Heart right ventricle (tissue), 16 donors: Measurements from ENCODE around the gene HAND1. TPM values are rescaled to one million over a fixed set of nuclear protein-coding genes. Genes with fewer than 3 reads are reported as not detected.

Experiments used
- ATAC-seq, 8 donors: fragments of 200-7000 bp; cut with Tn5 transposase; one replicate each; pipeline ENCODE4 v1.9.1; 2020; ENCODE audit warnings: mild to moderate bottlenecking in 8 of 8, moderate library complexity in 8 of 8, moderate number of reproducible peaks in 1 of 8
- DNase-seq, 2 donors: peaks; one replicate each; pipeline ENCODE4 v3.0.0-alpha.2; 2020
- H3K27ac ChIP-seq, 10 donors: fragments of 200-600 bp; sonication (generic) in 2 of 10; one replicate each; pipeline versions ENCODE4 v1.5.0 to v1.8.0; 2020 to 2022; ENCODE audit warnings: mild to moderate bottlenecking in 3 of 10
- H3K27me3 ChIP-seq, 7 donors: fragments of 200-600 bp; one replicate each; pipeline ENCODE4 v1.8.0; 2021 to 2022; ENCODE audit warnings: mild to moderate bottlenecking in 2 of 7
- H3K36me3 ChIP-seq, 9 donors: fragments of 200-600 bp; sonication (generic) in 1 of 9; one replicate each; pipeline versions ENCODE4 v1.5.0 to v1.8.0; 2020 to 2022; ENCODE audit warnings: mild to moderate bottlenecking in 2 of 9
- H3K4me1 ChIP-seq, 9 donors: fragments of 200-600 bp; sonication (generic) in 1 of 9; one replicate each; pipeline versions ENCODE4 v1.5.0 to v1.8.0; 2020 to 2022; ENCODE audit warnings: mild to moderate bottlenecking in 4 of 9
- H3K4me3 ChIP-seq, 10 donors: fragments of 200-600 bp; sonication (generic) in 2 of 10; one replicate each; pipeline versions ENCODE4 v1.5.0 to v1.8.0; 2020 to 2022; ENCODE audit warnings: mild to moderate bottlenecking in 7 of 10, moderate library complexity in 2 of 10
- H3K9me3 ChIP-seq, 11 donors: fragments of 200-600 bp in 10 of 11; sonication (generic) in 2 of 11; one replicate each; pipeline versions ENCODE4 v1.5.0 to v1.8.0; 2013 to 2022; ENCODE audit warnings: mild to moderate bottlenecking in 2 of 11, control low read depth in 1 of 11, moderate library complexity in 1 of 11
- CTCF ChIP-seq, 9 donors: fragments of 200-600 bp; sonication (generic) in 2 of 9; IDR thresholded peaks; one replicate each; pipeline versions ENCODE4 v1.5.0 to v1.8.0; 2021 to 2022; ENCODE audit warnings: antibody characterized with exemption in 9 of 9, mild to moderate bottlenecking in 5 of 9, moderate library complexity in 1 of 9
- WGBS, 2 donors: extraction: QIAGEN DNeasy Blood & Tissue Kit; methylation state at CpG; one replicate each; pipeline ENCODE4 v1.1.7; 2013; ENCODE audit warnings: inconsistent platforms in 1 of 2; 5-methylcytosine and 5-hydroxymethylcytosine counted together
- intact Hi-C, 10 donors: fragments of 100-400 bp; cut with DNase I; formaldehyde crosslinking; loops; one replicate each; pipeline versions ENCODE4 v1.11.1 to v1.14.2; 2022
- polyA plus RNA-seq, 2 donors: library from polyadenylated mRNA; stranded (reverse); fragments of 200-250 nt; gene quantifications; one replicate each; pipeline ENCODE4 v1.2.3, GENCODE V29; 2013
- total RNA-seq, 10 donors: library from RNA; stranded (reverse); fragmentation: NEBNext Ultra II Directional in 3 of 10; extraction: Animal tissue kit (Norgen Biotek cat#: 25700) in 3 of 10; gene quantifications; one replicate each; pipeline versions ENCODE4 v1.2.1 to v1.2.4, GENCODE V29; 2021 to 2023
- donor health status: Arrhythmogenic right ventricular cardiomyopathy.
- donor health status: ischemic (EF 13 %, LVEDD 7.1; RV severe dilation, severe dysfunction).
- donor health status: healthy with polysubstance abuse.
- donor health status: DM: no; HTN: yes; CAD: no.
- donor health status: DM: no; HTN: no; CAD: no.
- donor health status: ischemic (EF 25% LVEDD 6.9; RV normal size, moderate dysfunction).
- donor health status: ischemic (EF 25% LVEDD 5.7; RV mildly dilated, moderate dysfunction).
- donor health status: healthy.
- donor health status: DM: yes; HTN: yes; CAD: no.
- donor health status: Ischemic cardiomyopathy.
- donor health status: ischemic (EF 35%, LVEDD 5.7; RV mildly dilated, moderate dysfunction).
- donor health status: nonischemic (EF 11% LVEDD 7.7; RV severe dilation, severe dysfunction).
- donor health status: DM: yes; HTN: yes; CAD: no.
- donor health status: PGD.
- donor health status: ischemic (EF 29% LVEDD 5.4; RV normal size, mild dysfunction).
- donor health status: nonischemic (EF 23%, LVEDD 6.1; RV moderate dilation, normal function).

HAND1 gene
- total and polyA plus RNA-seq, 12 donors = 16.8 to 33.0 (median 24.6) TPM

GRCh38 chr5:154486427-154486866 is 8.4 kb upstream of the HAND1 start:
- DNase-seq = no peak
- no peak for TF ChIP-seq CTCF (IDR thresholded peaks at IDR 0.05)
- Histone ChIP-seq H3K9me3 (no peaks in the 10 kb centered on the region), H3K4me1 (peaks cover 2 to 26% (median 16%) of the 10 kb centered on the region in 9 donors), H3K27me3 (peaks cover under 1 to 100% (median 91%) of the 10 kb centered on the region in 7 donors), H3K27ac (no peak overlapping the region), H3K36me3 (no peaks in the 10 kb centered on the region), H3K4me3 (no peak overlapping the region)
- intact Hi-C loops = no loop called here
- ATAC-seq = no peak
- WGBS, 2 donors = 40 to 42% methylated on average over 4 of the region's 4 CpGs

GRCh38 chr5:154485850-154486426 is 7.9 kb upstream of the HAND1 start:
- DNase-seq (no peak), ATAC-seq (no peak)
- intact Hi-C loops = no loop called here
- Histone ChIP-seq H3K9me3 (no peaks in the 10 kb centered on the region), H3K36me3 (no peaks in the 10 kb centered on the region), H3K4me1 (peaks cover 2 to 26% (median 16%) of the 10 kb centered on the region in 9 donors), H3K27ac (no peak overlapping the region), H3K4me3 (no peak overlapping the region), H3K27me3 (peaks cover 6 to 100% (median 96%) of the 10 kb centered on the region in 7 donors)
- no peak for TF ChIP-seq CTCF (IDR thresholded peaks at IDR 0.05)
- 42 to 57% methylated on average over 6 of the region's 6 CpGs for WGBS, 2 donors

- Histone ChIP-seq H3K27me3 (peaks cover 13 to 100% (median 99%) of the 10 kb centered on the region in 7 donors), H3K4me3 (no peak overlapping the region), H3K36me3 (no peaks in the 10 kb centered on the region), H3K27ac (no peak overlapping the region), H3K4me1 (peaks cover 2 to 28% (median 16%) of the 10 kb centered on the region in 9 donors), H3K9me3 (no peaks in the 10 kb centered on the region)
- no peak for TF ChIP-seq CTCF (IDR thresholded peaks at IDR 0.05)
- no peak for DNase-seq
- no peak for ATAC-seq
- 28 to 47% methylated on average over 2 of the region's 2 CpGs for WGBS, 2 donors
- intact Hi-C loops = no loop called here
These were observed 7.1 kb upstream of the HAND1 start for GRCh38 chr5:154485096-154485491.

GRCh38 chr5:154484393-154485095 is 6.5 kb upstream of the HAND1 start:
- no peak for TF ChIP-seq CTCF (IDR thresholded peaks at IDR 0.05)
- WGBS, 2 donors = 18 to 24% methylated on average over 15 of the region's 15 CpGs
- no peaks in the 10 kb centered on the region for H3K36me3 ChIP-seq
- no peak overlapping the region for H3K4me3 ChIP-seq
- intact Hi-C loops = no loop called here
- DNase-seq (no peak), ATAC-seq (peak in 1 of 8 donors; percentile 29)
- H3K4me1 ChIP-seq = peaks cover 2 to 32% (median 16%) of the 10 kb centered on the region in 9 donors
- H3K27ac ChIP-seq = no peak overlapping the region
- H3K9me3 ChIP-seq = no peaks in the 10 kb centered on the region
- H3K27me3 ChIP-seq = peaks cover 19 to 100% (median 99%) of the 10 kb centered on the region in 7 donors
